Ascending aorta (tissue), 2 donors: ENCODE data around the gene AHCYL1. TPM values are rescaled to one million over a fixed set of nuclear protein-coding genes. Genes with fewer than 3 reads are reported as not detected.

Experiments
- DNase-seq, 2 donors: peaks; one replicate each; pipeline ENCODE4 v3.0.0-alpha.2; 2019; ENCODE audit warnings: low spot score in 2 of 2
- H3K27ac ChIP-seq, 2 donors: fragments of 200-600 bp; sonication (generic); one replicate each; pipeline ENCODE4 v1.5.1; 2016 to 2017; ENCODE audit warnings: mild to moderate bottlenecking in 1 of 2
- H3K27me3 ChIP-seq: fragments of 200-600 bp; sonication (generic); one replicate; pipeline ENCODE4 v1.5.1; 2017
- H3K36me3 ChIP-seq, 2 donors: fragments of 200-600 bp; sonication (generic); one replicate each; pipeline ENCODE4 v1.5.1; 2016
- H3K4me1 ChIP-seq, 2 donors: fragments of 200-600 bp; sonication (generic); one replicate each; pipeline ENCODE4 v1.5.1; 2016 to 2017; ENCODE audit warnings: mild to moderate bottlenecking in 1 of 2
- H3K4me3 ChIP-seq, 2 donors: fragments of 200-600 bp; sonication (generic); one replicate each; pipeline ENCODE4 v1.5.1; 2016 to 2017; ENCODE audit warnings: mild to moderate bottlenecking in 1 of 2
- H3K9me3 ChIP-seq, 2 donors: fragments of 200-600 bp; sonication (generic); one replicate each; pipeline ENCODE4 v1.5.1; 2016
- CTCF ChIP-seq, 3 experiments: fragments of 200-600 bp in 2 of 3; fragments of 450-650 bp in 1 of 3; sonication (generic) in 2 of 3; IDR thresholded peaks; one replicate each; pipeline ENCODE4 v1.5.1; 2016 to 2019; ENCODE audit warnings: antibody characterized with exemption in 3 of 3, mild to moderate bottlenecking in 1 of 3, moderate library complexity in 1 of 3
- intact Hi-C: fragments of 100-400 bp; cut with DNase I; formaldehyde crosslinking; loops from one replicate; pipeline ENCODE4 v1.15.1; 2023
- total RNA-seq: library from RNA; depleted of rRNA; stranded (reverse); fragments of >200 nt; gene quantifications from one replicate; pipeline ENCODE4 v1.1.0, GENCODE V29; 2016

Gene AHCYL1
- total RNA-seq, 1 donor from 2014 or later = 49.1 TPM

- Histone ChIP-seq H3K4me3 (no peak overlapping the region), H3K27ac (no peak overlapping the region), H3K36me3 (no peaks in the 10 kb centered on the region), H3K9me3 (no peaks in the 10 kb centered on the region), H3K4me1 (no peaks in the 10 kb centered on the region), H3K27me3 (no peaks in the 10 kb centered on the region)
- no peak for DNase-seq
- intact Hi-C loops = no loop called here
- no peak for TF ChIP-seq CTCF (IDR thresholded peaks at IDR 0.05)
These were observed 15.3 kb upstream of the AHCYL1 start for GRCh38 chr1:109969146-109969829.

- Histone ChIP-seq H3K27ac (no peak overlapping the region), H3K27me3 (no peaks in the 10 kb centered on the region), H3K9me3 (no peaks in the 10 kb centered on the region), H3K4me1 (no peaks in the 10 kb centered on the region), H3K36me3 (no peaks in the 10 kb centered on the region), H3K4me3 (no peak overlapping the region)
- no peak for TF ChIP-seq CTCF (IDR thresholded peaks at IDR 0.05)
- intact Hi-C loops = no loop called here
- no peak for DNase-seq
These were observed 14.7 kb upstream of the AHCYL1 start for GRCh38 chr1:109969907-109970306.

- no peak for DNase-seq
- Histone ChIP-seq H3K36me3 (no peaks in the 10 kb centered on the region), H3K27ac (no peak overlapping the region), H3K4me3 (no peak overlapping the region), H3K9me3 (no peaks in the 10 kb centered on the region), H3K4me1 (no peaks in the 10 kb centered on the region), H3K27me3 (no peaks in the 10 kb centered on the region)
- intact Hi-C loops = no loop called here
- no peak for TF ChIP-seq CTCF (IDR thresholded peaks at IDR 0.05)
These were observed 13.0 kb upstream of the AHCYL1 start for GRCh38 chr1:109971559-109971958.

GRCh38 chr1:109974191-109974590 lies 10.4 kb upstream of the AHCYL1 start:
- no peaks in the 10 kb centered on the region for H3K4me1 ChIP-seq
- no peak overlapping the region for H3K4me3 ChIP-seq
- H3K9me3 ChIP-seq = no peaks in the 10 kb centered on the region
- TF ChIP-seq CTCF (IDR thresholded peaks at IDR 0.05) = no peak
- DNase-seq = no peak
- intact Hi-C loops = no loop called here
- H3K27ac ChIP-seq = no peak overlapping the region
- H3K36me3 ChIP-seq = no peaks in the 10 kb centered on the region
- no peaks in the 10 kb centered on the region for H3K27me3 ChIP-seq

- no peaks in the 10 kb centered on the region for H3K27me3 ChIP-seq
- H3K36me3 ChIP-seq = no peaks in the 10 kb centered on the region
- no peak overlapping the region for H3K27ac ChIP-seq
- H3K9me3 ChIP-seq = no peaks in the 10 kb centered on the region
- no peak for DNase-seq
- no peak for TF ChIP-seq CTCF (IDR thresholded peaks at IDR 0.05)
- no peak overlapping the region for H3K4me3 ChIP-seq
- intact Hi-C loops = loop anchor here (5.0 kb wide), 1 partner anchor 43 kb away; no protein-coding TSS in a partner anchor
- H3K4me1 ChIP-seq = no peaks in the 10 kb centered on the region
These were observed 8.8 kb upstream of the AHCYL1 start for GRCh38 chr1:109975718-109976117.
